ENCODE measurements around the gene PRKD1. TPM values are rescaled to one million over a fixed set of nuclear protein-coding genes. Genes with fewer than 3 reads are reported as not detected.

PRKD1 gene
- total RNA-seq, 3 donors from 2014 or later = 0.93 to 10.2 (median 3.1) TPM

GRCh38 chr14:29895591-29896083, 32.0 kb downstream of the PRKD1 start:
- ATAC-seq (peak; percentile 55), DNase-seq (no peak)
- no peak for TF ChIP-seq CTCF (IDR thresholded peaks at IDR 0.05)
- peaks cover 8% of the 10 kb centered on the region for H3K4me1 ChIP-seq (ENCODE audit: low read depth)
- no peaks in the 10 kb centered on the region for H3K36me3 ChIP-seq (ENCODE audit: low read depth)
- H3K4me3 ChIP-seq = no peak overlapping the region
- H3K9me3 ChIP-seq = no peaks in the 10 kb centered on the region
- intact Hi-C loops (cut with DNase I, micrococcal nuclease) = no loop called here

- no peaks in the 10 kb centered on the region for H3K36me3 ChIP-seq (ENCODE audit: low read depth)
- peaks cover 8% of the 10 kb centered on the region for H3K4me1 ChIP-seq (ENCODE audit: low read depth)
- intact Hi-C loops (cut with DNase I, micrococcal nuclease) = no loop called here
- H3K9me3 ChIP-seq = no peaks in the 10 kb centered on the region
- no peak for DNase-seq
- no peak overlapping the region for H3K4me3 ChIP-seq
- no peak for TF ChIP-seq CTCF (IDR thresholded peaks at IDR 0.05)
- ATAC-seq = no peak
Measured at GRCh38 chr14:29893989-29894388, 33.7 kb downstream of the PRKD1 start.

GRCh38 chr14:29892327-29892726, 35.3 kb downstream of the PRKD1 start:
- no peak for ATAC-seq
- no peak for DNase-seq
- H3K9me3 ChIP-seq = no peaks in the 10 kb centered on the region

GRCh38 chr14:29885988-29886387, 41.7 kb downstream of the PRKD1 start:
- H3K9me3 ChIP-seq = no peaks in the 10 kb centered on the region
- no peak for ATAC-seq
- H3K36me3 ChIP-seq (ENCODE audit: low read depth) = no peaks in the 10 kb centered on the region
- no peak for TF ChIP-seq CTCF (IDR thresholded peaks at IDR 0.05)
- no peak overlapping the region for H3K4me3 ChIP-seq
- no peak for DNase-seq
- intact Hi-C loops (cut with DNase I, micrococcal nuclease) = no loop called here
- no peaks in the 10 kb centered on the region for H3K4me1 ChIP-seq (ENCODE audit: low read depth)

More at GRCh38 chr14:29892327-29892726, 35.3 kb downstream of the PRKD1 start:
- no peak for TF ChIP-seq CTCF (IDR thresholded peaks at IDR 0.05)
- H3K4me1 ChIP-seq (ENCODE audit: low read depth) = peaks cover 8% of the 10 kb centered on the region
- H3K4me3 ChIP-seq = no peak overlapping the region
- intact Hi-C loops (cut with DNase I, micrococcal nuclease) = no loop called here
- no peaks in the 10 kb centered on the region for H3K36me3 ChIP-seq (ENCODE audit: low read depth)

- H3K36me3 ChIP-seq (ENCODE audit: low read depth) = no peaks in the 10 kb centered on the region
- intact Hi-C loops (cut with DNase I, micrococcal nuclease) = no loop called here
- DNase-seq (no peak), ATAC-seq (no peak)
- H3K4me1 ChIP-seq (ENCODE audit: low read depth) = no peaks in the 10 kb centered on the region
- H3K4me3 ChIP-seq = no peak overlapping the region
- no peaks in the 10 kb centered on the region for H3K9me3 ChIP-seq
- TF ChIP-seq CTCF (IDR thresholded peaks at IDR 0.05) = no peak
Measured at GRCh38 chr14:29868000-29868399, 59.6 kb downstream of the PRKD1 start.

GRCh38 chr14:29865299-29865698, 62.3 kb downstream of the PRKD1 start:
- DNase-seq = no peak
- intact Hi-C loops (cut with DNase I, micrococcal nuclease) = no loop called here
- Histone ChIP-seq H3K9me3 (no peaks in the 10 kb centered on the region), H3K4me1 (ENCODE audit: low read depth) (no peaks in the 10 kb centered on the region), H3K4me3 (no peak overlapping the region), H3K36me3 (ENCODE audit: low read depth) (no peaks in the 10 kb centered on the region)
- no peak for TF ChIP-seq CTCF (IDR thresholded peaks at IDR 0.05)
- ATAC-seq = no peak
